Iris pigment epithelial cell (primary cell): Measurements from ENCODE around the gene GABBR2.

ENCODE experiments used
- DNase-seq: peaks from one replicate; pipeline ENCODE4 v3.0.0-alpha.2; 2011; ENCODE audit warnings: low read depth

Gene GABBR2

DNA sequence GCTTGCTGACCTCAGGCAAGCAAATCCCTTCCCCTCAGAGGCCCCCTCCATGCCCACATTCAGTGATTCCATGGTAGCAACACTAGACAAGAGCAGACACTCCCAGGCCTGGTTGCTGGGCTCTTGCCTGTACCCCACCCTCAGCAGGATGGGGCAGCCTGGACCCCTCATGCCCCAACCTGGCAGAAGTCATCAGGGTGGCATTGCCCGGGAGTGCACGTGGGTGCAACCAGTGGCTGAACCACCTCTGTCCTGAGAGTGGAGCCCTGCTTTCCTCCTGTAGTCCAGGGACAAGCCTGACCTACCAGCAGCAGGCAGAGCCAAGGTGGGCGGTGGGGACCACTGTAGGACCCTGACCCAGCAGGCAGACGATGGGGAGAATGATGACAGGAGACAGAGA, 387.5 kb downstream of the GABBR2 start:
- no peak for DNase-seq

DNA sequence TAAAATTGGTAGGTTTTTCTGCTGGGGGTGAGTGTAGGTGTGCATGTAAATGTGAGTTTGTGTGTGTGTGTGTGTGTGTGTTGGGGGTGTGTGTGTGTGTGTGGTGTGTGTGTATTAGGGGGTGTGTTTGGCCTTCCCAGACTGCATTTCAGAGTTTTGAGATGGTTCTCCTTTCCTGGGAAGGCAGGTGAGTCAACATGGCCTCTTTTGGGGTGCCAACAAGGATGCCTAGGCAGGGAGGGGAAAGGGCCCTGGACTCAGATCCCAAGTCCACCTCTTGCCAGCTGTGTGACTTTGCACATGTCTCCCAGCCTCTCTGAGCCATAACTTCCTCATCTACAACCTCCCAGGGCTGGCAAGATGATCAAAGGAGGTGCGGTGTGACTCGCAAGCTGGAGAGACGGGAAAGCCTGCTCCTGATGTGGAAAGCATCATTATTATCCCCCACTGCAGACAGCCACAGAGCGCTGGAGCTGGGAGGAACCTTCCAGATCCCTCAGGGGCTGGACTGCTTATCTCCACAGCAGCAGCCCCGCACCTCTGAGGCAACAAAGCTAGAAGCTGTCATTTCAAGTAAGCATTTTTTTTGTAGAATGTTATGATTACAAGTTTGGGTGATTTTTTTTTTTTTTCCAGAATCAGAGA, 389.8 kb downstream of the GABBR2 start:
- peak; percentile 42 for DNase-seq

DNA sequence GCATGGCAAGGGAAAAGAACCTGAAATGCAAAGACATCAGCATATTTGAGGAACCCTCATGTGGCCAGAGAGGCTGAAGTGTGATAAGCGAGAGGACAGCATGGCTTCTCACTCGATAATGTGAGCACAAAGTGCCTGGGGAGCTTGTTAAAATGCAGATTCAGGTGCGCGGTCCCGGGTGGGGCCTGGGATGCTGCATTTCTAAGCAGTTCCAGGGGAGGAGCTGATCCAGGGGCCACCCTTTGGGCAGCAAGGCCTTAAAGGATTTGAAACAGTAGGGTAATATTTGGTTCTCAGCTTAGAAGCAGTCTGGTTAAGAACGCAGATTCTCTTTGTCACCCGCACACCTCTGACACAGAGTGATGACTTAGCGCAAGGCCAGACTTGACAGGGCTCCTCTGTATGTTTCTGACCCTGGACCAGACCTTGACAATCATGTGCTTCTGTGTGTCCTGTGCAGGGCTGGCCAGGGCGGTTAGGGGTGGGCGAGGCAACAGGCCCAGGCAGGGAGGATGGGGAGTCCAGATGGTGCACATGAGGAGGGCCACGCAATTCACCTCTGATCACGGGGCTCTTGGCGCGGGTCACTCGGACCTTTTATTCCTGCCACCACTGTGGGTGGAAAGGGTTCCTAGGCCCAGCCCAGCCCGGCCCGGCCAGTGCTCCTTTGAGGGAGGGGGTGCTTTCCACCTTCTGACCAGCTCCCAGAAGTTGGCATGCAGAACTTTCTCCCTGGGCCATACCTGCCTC, 390.5 kb downstream of the GABBR2 start:
- no peak for DNase-seq

DNA sequence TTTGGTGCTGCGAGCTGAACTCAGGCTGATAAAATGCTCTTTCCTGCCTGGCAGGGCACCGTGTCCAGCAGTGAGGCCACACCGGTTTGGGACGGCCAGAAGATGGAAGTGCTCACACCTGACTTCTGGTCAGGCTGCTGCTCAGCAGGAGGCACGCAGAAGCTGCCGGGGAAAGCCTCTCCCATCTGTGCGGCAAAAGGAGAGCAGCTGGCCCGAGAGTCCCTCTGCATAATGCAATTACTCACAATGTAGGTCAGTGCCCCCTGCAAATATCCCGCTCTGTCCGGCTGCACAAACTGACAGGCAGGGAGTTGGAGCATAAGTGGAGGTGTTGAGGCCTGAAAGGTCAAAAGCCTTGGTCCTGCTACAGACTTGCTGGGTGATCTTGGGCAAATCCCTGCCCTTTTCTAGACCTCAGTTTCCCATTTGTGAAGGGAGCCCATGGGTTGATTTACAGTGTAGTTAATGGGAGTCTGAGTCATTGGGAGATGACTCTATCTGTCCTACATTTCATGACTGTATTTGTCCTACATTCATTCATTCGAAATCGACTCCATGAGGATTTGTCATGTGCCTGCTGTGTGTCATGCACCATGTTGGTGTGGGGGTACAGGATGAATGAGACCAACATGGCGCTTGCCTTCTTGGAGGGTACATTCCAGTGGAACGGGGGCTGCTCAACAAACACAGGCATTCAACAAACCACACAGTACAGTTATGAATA, 391.4 kb downstream of the GABBR2 start:
- peak; percentile 58 for DNase-seq

DNA sequence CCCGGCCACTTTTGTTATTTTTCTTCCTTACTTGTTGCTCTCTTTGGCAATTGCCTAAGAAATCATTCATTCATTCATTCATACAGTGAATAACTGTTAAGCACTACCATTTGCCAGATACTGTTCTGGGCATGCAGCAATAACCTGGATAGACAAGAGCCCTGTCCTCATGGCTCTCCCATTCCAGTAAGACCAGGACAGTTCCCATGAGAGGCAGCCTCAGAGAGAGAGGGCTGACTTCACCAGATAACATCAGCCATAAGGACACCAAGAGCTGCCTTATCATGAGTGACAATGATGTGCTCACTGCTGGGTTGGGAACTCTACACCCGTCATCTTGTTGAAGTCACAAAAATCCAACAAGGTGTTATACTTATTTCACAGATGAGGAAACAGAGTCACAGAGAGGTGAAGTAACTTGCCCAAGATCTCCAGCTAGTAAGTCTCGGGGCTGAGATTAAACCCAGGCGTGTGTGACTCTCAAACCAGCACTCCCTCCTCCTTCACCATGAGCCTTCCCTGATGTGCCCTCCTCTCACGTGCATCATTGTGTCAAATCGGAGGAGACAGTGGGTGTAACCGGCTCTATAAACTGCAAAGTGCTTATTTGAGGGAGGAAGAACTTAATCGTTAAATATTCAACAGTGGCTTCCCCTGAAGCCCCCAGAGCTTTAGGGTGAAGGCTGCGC, 392.1 kb downstream of the GABBR2 start:
- no peak for DNase-seq

DNA sequence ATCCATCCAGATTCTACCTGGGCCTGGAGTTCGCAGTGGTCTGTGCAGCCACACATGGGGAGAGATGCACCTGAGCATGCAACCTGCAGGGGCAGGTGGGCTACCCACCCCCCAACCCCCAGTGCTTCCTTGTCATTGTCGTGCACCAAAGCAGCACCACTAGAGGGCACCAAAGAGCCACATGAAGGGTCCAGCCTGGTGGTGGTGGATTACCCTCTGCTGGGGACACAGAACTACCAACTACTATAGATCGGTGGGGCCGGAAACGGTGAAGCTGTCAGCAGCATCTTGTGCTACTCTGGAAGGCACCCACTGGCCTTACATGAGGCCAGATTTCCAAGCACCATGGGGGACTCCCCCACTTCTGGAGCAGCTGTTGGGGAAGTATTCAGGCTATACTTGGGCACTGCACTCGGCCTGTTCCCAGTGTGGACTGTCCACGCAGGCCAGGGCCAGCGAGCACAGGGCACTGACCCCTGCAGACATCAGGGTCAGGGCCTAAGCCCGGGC, 393.1 kb downstream of the GABBR2 start:
- DNase-seq, result peak; percentile 80

DNA sequence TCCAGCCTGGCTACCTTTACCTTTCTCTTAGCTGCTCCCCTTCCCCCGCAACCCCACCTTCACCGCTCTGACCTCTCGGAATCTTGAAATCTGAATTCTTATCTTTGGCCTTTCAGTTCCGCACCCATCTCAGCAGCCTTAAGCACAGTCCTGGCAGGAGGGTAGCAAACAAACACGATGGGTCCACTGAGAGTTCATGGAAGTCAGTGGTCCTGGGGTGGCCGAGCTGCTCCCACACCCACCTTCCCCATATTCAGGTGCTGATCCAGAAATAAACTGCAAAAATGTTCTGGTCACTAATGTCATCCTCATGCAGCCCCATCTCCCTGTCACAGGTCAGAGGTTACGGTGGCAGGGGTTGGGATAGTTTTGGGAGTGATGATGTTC, 393.7 kb downstream of the GABBR2 start:
- no peak for DNase-seq

DNA sequence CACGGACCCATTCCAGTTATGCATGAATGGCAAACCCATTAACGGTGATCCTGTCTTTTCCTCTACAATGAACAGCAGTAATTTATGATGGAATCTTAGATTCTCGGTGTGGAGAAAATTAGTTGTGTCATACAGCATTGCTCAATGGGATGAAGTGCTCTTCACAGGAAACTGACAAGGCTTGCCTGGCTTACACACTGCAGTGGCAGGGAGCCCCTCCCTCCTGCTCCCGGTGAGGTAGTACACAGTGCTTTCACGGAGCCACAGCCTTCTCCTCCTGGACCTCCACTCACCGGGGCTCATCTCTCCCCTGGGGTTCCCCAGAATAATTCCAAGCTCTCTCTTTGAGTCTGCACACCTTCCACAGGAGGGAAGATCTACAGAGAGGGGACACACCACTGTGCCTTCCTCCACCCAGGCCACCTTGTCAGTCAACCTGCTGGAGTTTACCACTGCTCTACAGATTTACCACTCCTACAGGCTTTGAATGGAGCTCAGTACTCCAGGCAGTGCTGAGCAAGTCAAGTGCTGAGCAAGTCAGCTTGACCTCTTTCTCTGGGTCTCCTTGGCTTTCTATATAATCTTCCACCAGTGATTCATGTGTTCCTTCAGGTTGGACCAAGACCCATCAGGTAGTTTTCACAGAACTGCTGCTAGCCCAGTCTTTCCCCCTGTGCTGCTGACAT, 394.2 kb downstream of the GABBR2 start:
- peak; percentile 89 for DNase-seq

DNA sequence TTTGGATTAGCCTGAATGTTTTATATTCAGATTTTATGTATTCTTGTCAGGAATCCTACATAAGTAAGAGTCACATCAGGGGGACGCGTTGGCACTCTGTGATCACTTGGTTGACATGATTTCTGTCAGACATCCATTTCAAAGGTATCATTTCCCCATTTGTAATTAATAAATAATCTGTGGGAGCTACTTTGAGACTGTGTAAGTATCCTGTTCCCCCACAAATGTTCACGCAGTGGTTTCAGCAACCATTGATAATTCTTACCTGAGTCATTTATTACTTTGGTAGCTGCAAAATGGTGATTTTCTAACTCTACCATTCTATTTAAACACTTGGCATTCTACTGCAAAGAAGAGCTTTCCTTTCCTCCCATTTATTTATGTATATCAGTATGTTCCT, 396.4 kb downstream of the GABBR2 start:
- DNase-seq, result no peak

DNA sequence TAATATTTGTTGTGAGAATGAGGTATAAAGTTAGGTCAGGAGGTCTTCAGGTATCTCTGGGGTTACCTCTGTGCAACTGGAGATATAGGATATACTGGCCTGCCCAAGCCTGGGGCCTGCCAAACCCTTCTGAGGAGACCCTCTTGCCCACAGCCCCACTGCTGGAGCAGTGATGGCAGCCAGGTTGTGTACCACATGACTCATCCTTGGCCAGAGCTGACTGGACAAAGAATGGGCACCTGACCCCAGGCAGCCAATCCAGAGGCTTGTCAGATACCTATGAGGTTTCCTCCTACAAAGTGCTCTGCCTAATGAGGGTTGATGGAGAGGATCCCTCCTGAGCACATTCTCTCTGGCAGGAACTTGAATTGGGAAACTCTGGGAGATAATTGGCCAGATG, 397.2 kb downstream of the GABBR2 start:
- no peak for DNase-seq

DNA sequence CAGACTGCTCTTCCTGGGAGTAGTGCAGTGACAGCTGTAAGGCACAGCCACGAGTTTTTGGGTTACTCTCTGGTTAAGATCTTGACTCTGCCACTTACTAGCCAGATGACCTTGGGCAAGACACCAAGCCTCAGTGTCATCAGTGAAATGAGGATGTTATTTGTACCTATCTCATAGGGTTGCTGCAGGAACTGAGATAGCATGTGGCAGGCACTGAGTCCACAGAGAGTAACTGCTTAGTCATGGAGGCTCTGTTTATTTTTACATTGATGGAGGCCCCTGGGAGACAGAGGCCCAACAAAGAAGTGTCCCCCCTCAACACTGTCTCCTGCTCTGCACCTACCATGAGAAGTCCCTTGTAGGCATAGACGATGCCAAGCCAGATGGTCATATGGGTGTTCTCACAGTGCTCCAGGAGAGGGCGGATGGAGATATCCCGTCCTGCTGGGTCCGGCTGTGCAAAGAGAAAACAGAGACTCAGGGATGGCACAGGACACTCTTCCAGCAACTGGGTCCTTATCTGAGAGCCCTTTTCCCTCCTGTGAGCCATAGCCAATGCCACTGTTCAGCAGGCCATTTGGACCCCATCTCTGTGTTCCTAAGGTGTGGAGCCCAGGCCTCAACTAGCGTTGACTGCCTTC, 397.9 kb downstream of the GABBR2 start:
- peak; percentile 41 for DNase-seq

DNA sequence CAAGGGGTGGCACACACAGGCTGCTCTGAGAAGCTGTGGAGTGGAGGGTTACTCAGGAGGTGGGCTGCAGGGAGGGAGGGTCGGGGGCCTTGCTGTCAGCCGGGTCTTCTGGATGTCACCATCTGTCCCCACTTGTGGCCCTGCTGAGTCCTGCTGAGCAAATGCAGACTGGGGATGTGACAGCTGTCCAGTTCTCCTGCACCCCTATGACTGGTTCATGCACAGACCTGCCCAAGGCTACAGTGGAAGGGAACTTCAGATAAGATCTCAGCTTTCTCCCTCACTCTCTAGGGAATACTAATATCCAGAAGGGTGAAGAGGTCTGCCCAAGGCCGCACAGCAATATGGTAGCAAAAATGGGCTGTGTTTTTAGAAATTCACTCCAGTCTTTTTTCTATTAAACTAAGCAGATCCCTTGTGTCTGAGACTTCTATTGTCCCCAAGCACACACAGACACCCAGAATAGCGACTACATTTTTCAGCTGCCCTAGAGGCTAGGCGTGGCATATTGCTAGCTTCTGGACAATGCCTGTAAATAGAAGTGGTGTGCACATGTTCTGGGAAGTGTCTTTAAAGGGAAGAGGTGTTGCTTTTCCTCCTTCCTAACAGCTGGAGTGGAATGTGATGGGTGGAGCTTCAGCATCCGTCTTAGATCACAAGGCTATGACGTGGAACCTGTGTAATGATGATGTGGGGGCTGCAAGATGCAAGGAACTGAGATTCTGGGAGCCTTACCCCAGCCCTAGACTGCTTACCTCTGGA, 402.2 kb downstream of the GABBR2 start:
- DNase-seq, result no peak

DNA sequence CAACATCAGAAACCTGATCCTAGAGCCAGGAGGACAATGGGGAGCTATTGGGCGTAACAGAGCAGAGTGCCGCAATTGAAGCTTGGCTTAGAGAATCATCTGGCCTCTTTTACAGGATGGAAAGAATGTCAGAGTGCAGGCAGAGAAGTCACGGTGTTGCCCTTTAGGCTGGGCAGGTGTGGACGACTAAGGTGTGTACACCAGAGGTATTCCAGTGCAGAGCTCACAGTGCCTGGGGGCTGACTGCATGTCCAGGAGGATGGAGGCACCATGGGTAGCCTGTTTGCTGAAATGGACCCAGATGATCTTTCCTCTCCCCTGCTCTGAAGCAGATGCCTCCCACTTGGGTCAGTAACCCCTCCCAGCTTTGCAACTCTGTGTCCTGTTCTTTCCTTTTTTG, 404.4 kb downstream of the GABBR2 start:
- DNase-seq, result no peak

DNA sequence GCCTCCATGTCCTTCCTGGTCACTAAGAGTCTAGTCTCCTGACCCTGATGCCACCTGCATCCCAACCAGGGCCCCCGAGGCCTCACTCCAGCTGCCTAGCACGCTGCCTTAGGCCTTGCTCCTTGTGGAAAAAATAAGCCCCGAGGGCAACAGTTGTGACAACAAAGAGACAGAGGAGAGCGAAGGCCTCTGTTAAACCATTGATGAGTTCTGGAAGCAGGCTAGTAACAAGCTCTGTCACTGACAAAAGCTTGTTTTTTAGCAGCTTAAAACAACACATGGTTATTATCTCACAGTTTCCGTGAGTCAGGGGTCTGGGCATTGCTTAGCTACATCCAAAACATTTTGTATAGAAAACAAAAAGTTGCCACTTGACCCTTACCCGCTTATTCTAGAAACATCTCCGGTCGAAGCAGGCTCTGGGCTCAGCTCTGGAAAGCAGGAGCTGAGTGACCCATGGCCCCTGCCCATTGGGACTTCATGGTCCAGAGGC, 405.1 kb downstream of the GABBR2 start:
- DNase-seq, result no peak

DNA sequence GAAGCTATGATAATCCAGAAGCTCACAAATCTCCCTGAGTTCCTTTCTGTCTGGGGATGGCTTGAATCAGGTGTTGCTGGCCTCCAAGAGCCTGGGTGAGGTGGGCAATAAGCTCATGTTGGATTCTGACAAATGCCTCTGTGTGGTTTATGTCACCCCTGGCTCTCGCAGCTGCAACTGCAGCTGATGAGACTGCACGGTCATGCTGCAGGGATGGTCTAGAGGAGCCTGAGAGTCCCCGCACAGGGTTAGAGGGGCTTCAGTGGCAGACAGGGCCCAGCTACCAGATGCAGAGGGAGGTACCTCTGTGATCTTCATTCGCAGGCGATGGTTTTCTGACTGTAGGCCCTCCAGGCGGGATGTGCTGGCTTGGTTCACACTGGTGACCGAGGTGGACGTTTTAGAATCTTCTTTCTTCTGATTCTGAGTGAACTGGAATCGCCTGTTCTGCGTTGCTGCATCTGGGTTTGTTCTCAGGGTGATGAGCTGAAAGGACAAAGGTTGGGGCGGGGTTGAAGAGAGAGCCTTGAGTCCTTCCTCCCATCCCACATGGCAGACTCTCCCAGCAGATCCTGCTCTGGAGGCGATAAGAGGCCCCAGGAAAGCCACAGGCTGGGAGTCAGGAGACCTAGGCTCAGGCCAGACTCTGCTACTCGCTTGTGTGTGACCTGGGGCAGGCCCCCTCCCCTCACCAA, 405.6 kb downstream of the GABBR2 start:
- no peak for DNase-seq

DNA sequence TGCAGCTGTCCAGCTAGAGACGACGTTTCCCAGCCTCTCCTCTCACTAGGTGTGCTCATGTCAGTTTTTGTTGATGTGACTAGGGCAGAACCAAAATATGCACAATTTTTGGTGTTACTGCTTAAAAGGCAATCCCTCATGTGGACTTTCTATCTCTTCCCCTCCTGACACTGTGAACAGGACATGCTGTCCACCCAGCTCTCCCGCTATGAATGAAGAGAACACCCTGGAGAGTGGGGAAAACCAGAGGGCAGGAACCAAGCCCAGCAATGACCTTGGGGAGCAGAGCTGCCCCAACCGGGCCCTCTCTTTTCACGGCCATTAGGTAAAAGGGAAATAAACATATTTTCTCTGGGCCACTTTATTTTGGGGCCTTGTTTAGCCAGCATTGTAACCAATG, 406.6 kb downstream of the GABBR2 start:
- no peak for DNase-seq

DNA sequence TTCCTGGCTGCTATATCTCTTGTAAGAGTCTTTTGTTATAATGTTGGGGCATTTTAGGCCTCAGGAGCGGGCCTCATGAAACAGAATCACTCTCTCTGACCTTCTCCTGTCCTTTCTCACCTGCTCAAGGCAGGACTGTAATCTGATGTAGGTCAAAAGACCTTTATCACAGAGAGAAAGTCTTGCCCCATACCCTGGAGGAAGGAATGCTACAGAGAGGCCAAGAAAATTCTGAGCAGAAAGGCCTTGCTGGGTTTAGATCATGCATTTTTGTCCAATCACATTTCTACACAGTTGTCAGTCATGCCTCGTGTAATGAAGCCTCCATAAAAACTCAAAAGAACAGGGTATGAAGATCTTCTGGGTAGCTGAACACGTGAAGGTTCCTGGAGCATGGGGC, 408.1 kb downstream of the GABBR2 start:
- DNase-seq, result no peak

DNA sequence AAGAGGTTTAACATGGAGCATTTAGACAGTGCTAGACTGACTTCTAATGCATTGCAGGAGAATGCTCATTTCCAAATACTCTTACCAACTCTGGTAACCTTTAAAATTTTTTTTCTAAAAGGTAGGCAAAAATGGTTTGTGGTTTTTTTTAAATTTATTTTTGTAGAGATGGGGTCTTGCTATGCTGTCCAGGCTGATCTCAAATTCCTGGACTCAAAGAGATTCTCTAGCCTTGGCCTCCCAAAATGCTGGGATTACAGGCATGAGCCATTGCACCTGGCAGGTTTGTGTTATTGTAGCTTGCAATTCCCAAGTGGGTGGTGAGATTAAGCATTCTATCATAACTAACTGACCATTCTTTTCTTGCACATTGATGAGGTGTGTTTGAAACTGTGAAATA, 410.3 kb downstream of the GABBR2 start:
- no peak for DNase-seq

DNA sequence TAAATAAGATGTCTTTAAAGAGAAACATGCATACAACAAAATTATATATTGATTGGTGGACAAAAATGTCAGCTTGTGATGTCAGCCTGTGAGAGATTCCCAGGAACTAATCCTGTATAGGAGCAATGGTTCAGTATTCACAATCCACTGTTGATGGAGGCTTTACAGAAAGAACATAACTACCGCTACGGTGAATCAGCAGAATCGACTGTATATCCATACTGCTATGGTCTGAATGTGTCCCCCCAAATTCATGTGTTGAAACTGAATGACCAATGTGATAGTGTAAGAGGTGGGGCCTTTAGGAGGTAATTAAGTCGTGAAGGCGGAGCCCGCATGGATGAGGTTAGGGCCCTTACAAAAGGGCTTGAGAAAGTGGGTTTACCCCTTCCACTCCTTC, 412.9 kb downstream of the GABBR2 start:
- DNase-seq, result no peak

DNA sequence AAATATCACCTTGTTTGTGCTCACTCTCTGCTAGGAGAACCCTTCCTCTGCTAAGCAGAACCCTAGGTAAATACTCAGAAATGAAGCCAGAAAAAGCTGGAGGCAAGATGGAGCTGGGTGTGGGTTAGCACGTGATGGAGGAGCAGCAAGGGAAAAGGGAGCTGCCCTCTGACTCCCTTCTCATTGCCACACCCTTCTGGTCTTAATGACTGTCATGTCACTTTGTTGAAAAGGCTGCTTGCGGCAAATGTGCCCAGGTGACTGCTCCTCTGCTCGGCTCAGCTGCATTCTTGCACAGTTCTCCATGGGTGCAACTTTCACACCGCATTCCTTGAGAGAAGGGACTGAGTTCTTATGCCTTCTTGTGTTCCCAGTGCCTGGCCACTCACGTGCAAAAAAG, 416.9 kb downstream of the GABBR2 start:
- DNase-seq, result no peak
